Inferior parietal cortex (tissue), 1 donor: ENCODE results near the gene HNRNPH1.

Source experiments
- DNase-seq: peaks from one replicate; pipeline ENCODE4 v3.0.0-alpha.2; 2016; ENCODE audit errors: extremely low spot score

The HNRNPH1 gene

GRCh38 chr5:179621551-179622214 is 1.8 kb downstream of the HNRNPH1 start:
- DNase-seq: no peak

- DNase-seq: no peak
Measured at GRCh38 chr5:179620703-179621350, 2.6 kb downstream of the HNRNPH1 start.

GRCh38 chr5:179620293-179620692 is 3.2 kb downstream of the HNRNPH1 start:
- no peak for DNase-seq

- no peak for DNase-seq
Measured at GRCh38 chr5:179619776-179620175, 3.7 kb downstream of the HNRNPH1 start.

- no peak for DNase-seq
Measured at GRCh38 chr5:179618923-179619554, 4.4 kb downstream of the HNRNPH1 start.

GRCh38 chr5:179617930-179618329 is 5.5 kb downstream of the HNRNPH1 start:
- DNase-seq: no peak

- DNase-seq: no peak
Measured at GRCh38 chr5:179616002-179616594, 7.4 kb downstream of the HNRNPH1 start.

- no peak for DNase-seq
Measured at GRCh38 chr5:179615203-179615602, 8.3 kb downstream of the HNRNPH1 start.

GRCh38 chr5:179614745-179615144 is 8.7 kb downstream of the HNRNPH1 start:
- no peak for DNase-seq

GRCh38 chr5:179613460-179614071 is 9.9 kb downstream of the HNRNPH1 start:
- no peak for DNase-seq

GRCh38 chr5:179612577-179613459 is 10.7 kb downstream of the HNRNPH1 start:
- no peak for DNase-seq

GRCh38 chr5:179610903-179611265 is 12.6 kb downstream of the HNRNPH1 start:
- no peak for DNase-seq

- no peak for DNase-seq
Measured at GRCh38 chr5:179610109-179610902, 13.2 kb downstream of the HNRNPH1 start.

- DNase-seq: no peak
Measured at GRCh38 chr5:179609834-179610108, 13.7 kb downstream of the HNRNPH1 start.

- DNase-seq: no peak
Measured at GRCh38 chr5:179608131-179608581, 15.3 kb downstream of the HNRNPH1 start.

- no peak for DNase-seq
Measured at GRCh38 chr5:179607160-179607931, 16.1 kb downstream of the HNRNPH1 start.

- DNase-seq: no peak
Measured at GRCh38 chr5:179606910-179607159, 16.6 kb downstream of the HNRNPH1 start.

- DNase-seq: no peak
Measured at GRCh38 chr5:179606071-179606909, 17.2 kb downstream of the HNRNPH1 start.
